GM19023 (cell line): Measurements from ENCODE around the gene RNASEH2B.

Experiments used
- ATAC-seq: cut with Tn5 transposase; IDR thresholded peaks from one replicate; pipeline ENCODE4 v1.9.1; 2021; ENCODE audit warnings: mild to moderate bottlenecking, moderate library complexity; ENCODE audit not compliant: unreplicated experiment

Gene RNASEH2B

GRCh38 chr13:50905256-50905655 is 4.3 kb upstream of the RNASEH2B start:
- no peak for ATAC-seq

GRCh38 chr13:50907781-50908180 is 1.8 kb upstream of the RNASEH2B start:
- ATAC-seq = no peak

- ATAC-seq = no peak
Measured at GRCh38 chr13:50908371-50908770, 1.2 kb upstream of the RNASEH2B start.

GRCh38 chr13:50910485-50910805 is 854 bp downstream of the RNASEH2B start:
- ATAC-seq = no peak

GRCh38 chr13:50911081-50911631 is 1.6 kb downstream of the RNASEH2B start:
- no peak for ATAC-seq

GRCh38 chr13:50911937-50912795 is 2.6 kb downstream of the RNASEH2B start:
- ATAC-seq = peak; percentile 50

- ATAC-seq = no peak
Measured at GRCh38 chr13:50912851-50913250, 3.3 kb downstream of the RNASEH2B start.

GRCh38 chr13:50914176-50914700 is 4.6 kb downstream of the RNASEH2B start:
- ATAC-seq = no peak

GRCh38 chr13:50914848-50915247 is 5.3 kb downstream of the RNASEH2B start:
- ATAC-seq = no peak

- no peak for ATAC-seq
Measured at GRCh38 chr13:50915565-50915964, 6.0 kb downstream of the RNASEH2B start.

- no peak for ATAC-seq
Measured at GRCh38 chr13:50916701-50917184, 7.2 kb downstream of the RNASEH2B start.

GRCh38 chr13:50917572-50917971 is 8.0 kb downstream of the RNASEH2B start:
- ATAC-seq = no peak

GRCh38 chr13:50918567-50918966 is 9.0 kb downstream of the RNASEH2B start:
- ATAC-seq = no peak

- ATAC-seq = no peak
Measured at GRCh38 chr13:50919277-50919676, 9.7 kb downstream of the RNASEH2B start.

- ATAC-seq = no peak
Measured at GRCh38 chr13:50921706-50922105, 12.1 kb downstream of the RNASEH2B start.

GRCh38 chr13:50923272-50923671 is 13.7 kb downstream of the RNASEH2B start:
- ATAC-seq = no peak

GRCh38 chr13:50924025-50924424 is 14.4 kb downstream of the RNASEH2B start:
- ATAC-seq = no peak

GRCh38 chr13:50927701-50928100 is 18.1 kb downstream of the RNASEH2B start:
- no peak for ATAC-seq

- no peak for ATAC-seq
Measured at GRCh38 chr13:50928102-50928501, 18.5 kb downstream of the RNASEH2B start.

- no peak for ATAC-seq
Measured at GRCh38 chr13:50928659-50929462, 19.3 kb downstream of the RNASEH2B start.

GRCh38 chr13:50932091-50932490 is 22.5 kb downstream of the RNASEH2B start:
- ATAC-seq = no peak
